SU-DHL-6 (cell line): Measurements from ENCODE around the gene LUZP1.

ENCODE experiments used
- H2AFZ ChIP-seq: fragments of 200-600 bp; sonication (generic); 2 replicates; pipeline ENCODE4 v1.6.1; 2014; ENCODE audit warnings: low read depth, mild to moderate bottlenecking, moderate library complexity, mixed read lengths, antibody characterized with exemption, low read length; ENCODE audit not compliant: severe bottlenecking
- H3F3A ChIP-seq: fragments of 200-600 bp; shearing (Covaris generic); 2 replicates; pipeline ENCODE4 v1.6.0; 2016; ENCODE audit warnings: antibody characterized with exemption, mild to moderate bottlenecking; ENCODE audit not compliant: insufficient read depth
- H3K27ac ChIP-seq: fragments of 200-600 bp; sonication (generic); 2 replicates; pipeline ENCODE4 v1.5.1; 2016; ENCODE audit warnings: low read depth, mild to moderate bottlenecking, low read length, moderate library complexity, mixed read lengths
- H3K27me3 ChIP-seq: fragments of 200-600 bp; sonication (generic), shearing (Covaris generic); 2 replicates; pipeline ENCODE4 v1.6.0; 2014; ENCODE audit warnings: mild to moderate bottlenecking, low read length
- H3K36me3 ChIP-seq: fragments of 200-600 bp; sonication (generic); 2 replicates; pipeline ENCODE4 v1.6.1; 2014; ENCODE audit warnings: mild to moderate bottlenecking, low read length, mixed read lengths
- H3K4me2 ChIP-seq: fragments of 300-600, 200-600 bp; shearing (Covaris generic), sonication (generic); 2 replicates; pipeline ENCODE4 v1.6.0; 2014; ENCODE audit warnings: low read length, low read depth, mild to moderate bottlenecking; ENCODE audit not compliant: poor library complexity, severe bottlenecking
- H3K4me3 ChIP-seq: fragments of 200-600 bp; sonication (generic); 2 replicates; pipeline ENCODE4 v1.5.1; 2014; ENCODE audit warnings: antibody characterized with exemption, low read length, mild to moderate bottlenecking, mixed read lengths; ENCODE audit not compliant: insufficient read depth, poor library complexity, severe bottlenecking
- H3K79me2 ChIP-seq: fragments of 200-600 bp; sonication (generic); 2 replicates; pipeline ENCODE4 v1.6.1; 2014; ENCODE audit warnings: mild to moderate bottlenecking, low read length, moderate library complexity; ENCODE audit not compliant: insufficient read depth
- H3K9ac ChIP-seq: fragments of 200-600 bp; sonication (generic); 2 replicates; pipeline ENCODE4 v1.7.0; 2014; ENCODE audit warnings: mild to moderate bottlenecking, low read length
- H3K9me2 ChIP-seq: fragments of 200-600 bp; sonication (generic); replicated peaks from 2 replicates; pipeline ENCODE4 v1.6.1; 2014; ENCODE audit warnings: low read length; ENCODE audit not compliant: insufficient read depth
- H3K9me3 ChIP-seq: fragments of 200-600 bp; sonication (generic); 2 replicates; pipeline ENCODE4 v1.6.1; 2014; ENCODE audit warnings: low read length, mixed read lengths; ENCODE audit not compliant: insufficient read depth
- H4K20me1 ChIP-seq: fragments of 200-600 bp; sonication (generic); 2 replicates; pipeline ENCODE4 v1.6.1; 2014; ENCODE audit warnings: low read depth, mild to moderate bottlenecking, antibody characterized with exemption, low read length, moderate library complexity, mixed read lengths
- CTCF ChIP-seq: fragments of 200-600 bp; sonication (generic); IDR thresholded peaks from one replicate; pipeline ENCODE4 v1.5.1; 2017; ENCODE audit warnings: antibody characterized with exemption, mild to moderate bottlenecking, low read length, moderate library complexity; ENCODE audit not compliant: insufficient read depth, poor library complexity, severe bottlenecking
- EZH2phosphoT487 ChIP-seq: fragments of 200-600 bp; sonication (generic), shearing (Covaris generic); conservative IDR thresholded peaks from 2 replicates; pipeline ENCODE4 v1.6.1; 2018; ENCODE audit warnings: mild to moderate bottlenecking, antibody characterized with exemption, low read length, moderate library complexity, mixed read lengths

LUZP1 gene

GRCh38 chr1:23110391-23110790 is 58.3 kb downstream of the LUZP1 start:
- H3K36me3 ChIP-seq: no peaks in the 10 kb centered on the region
- TF ChIP-seq CTCF (no peak), EZH2phosphoT487 (no peak)
- no peaks in the 10 kb centered on the region for H3K79me2 ChIP-seq
- no peaks in the 10 kb centered on the region for H3K9me3 ChIP-seq
- no peaks in the 10 kb centered on the region for H3K9me2 ChIP-seq
- no peak overlapping the region for H3K27ac ChIP-seq
- H3F3A ChIP-seq: no peaks in the 10 kb centered on the region
- H3K9ac ChIP-seq: no peak overlapping the region
- no peak overlapping the region for H2AFZ ChIP-seq
- no peak overlapping the region for H3K4me3 ChIP-seq
- no peaks in the 10 kb centered on the region for H3K27me3 ChIP-seq
- no peaks in the 10 kb centered on the region for H4K20me1 ChIP-seq
- no peak overlapping the region for H3K4me2 ChIP-seq

GRCh38 chr1:23108918-23109533 is 59.6 kb downstream of the LUZP1 start:
- Histone ChIP-seq H3K9me3 (no peaks in the 10 kb centered on the region), H3K36me3 (no peaks in the 10 kb centered on the region), H3K79me2 (no peaks in the 10 kb centered on the region), H3K4me2 (no peak overlapping the region), H4K20me1 (no peaks in the 10 kb centered on the region), H3K27me3 (no peaks in the 10 kb centered on the region), H3K9me2 (no peaks in the 10 kb centered on the region), H3K9ac (no peak overlapping the region), H3F3A (no peaks in the 10 kb centered on the region), H3K27ac (no peak overlapping the region), H3K4me3 (no peak overlapping the region), H2AFZ (no peak overlapping the region)
- TF ChIP-seq CTCF (no peak), EZH2phosphoT487 (no peak)

GRCh38 chr1:23103001-23103889 is 65.4 kb downstream of the LUZP1 start:
- Histone ChIP-seq H3K27ac (no peak overlapping the region), H2AFZ (no peak overlapping the region), H3K9me2 (no peaks in the 10 kb centered on the region), H3K4me3 (no peak overlapping the region), H3K36me3 (no peaks in the 10 kb centered on the region), H3K9me3 (no peaks in the 10 kb centered on the region), H3F3A (no peaks in the 10 kb centered on the region), H3K79me2 (no peaks in the 10 kb centered on the region), H3K4me2 (no peak overlapping the region), H4K20me1 (no peaks in the 10 kb centered on the region), H3K9ac (no peak overlapping the region), H3K27me3 (no peaks in the 10 kb centered on the region)
- TF ChIP-seq EZH2phosphoT487 (no peak), CTCF (no peak)
